ENCODE results near the gene LDLRAP1.

GRCh38 chr1:25594971-25595370 is 51.6 kb downstream of the LDLRAP1 start:
- TF ChIP-seq EP300 (conservative IDR thresholded peaks at IDR 0.05; ENCODE audit: poor library complexity, severe bottlenecking) (no peak), REST (IDR thresholded peaks at IDR 0.05; ENCODE audit: borderline replicate concordance) (no peak), POLR2AphosphoS5 (IDR thresholded peaks at IDR 0.05) (no peak), EZH2 (IDR thresholded peaks at IDR 0.05; ENCODE audit: borderline replicate concordance, insufficient read depth, low read length, poor library complexity, severe bottlenecking) (no peak)
